LNCAP (cell line): ENCODE results near the gene SETBP1.

Source experiments
- CTCF ChIP-seq: fragments of 450-650 bp; IDR thresholded peaks from 2 replicates; pipeline ENCODE4 v1.5.1; 2017; ENCODE audit warnings: mild to moderate bottlenecking

Gene SETBP1

GRCh38 chr18:45037618-45038017, 356.9 kb downstream of the SETBP1 start:
- TF ChIP-seq CTCF: no peak

GRCh38 chr18:45039376-45039775, 358.7 kb downstream of the SETBP1 start:
- no peak for TF ChIP-seq CTCF

GRCh38 chr18:45040879-45041278, 360.2 kb downstream of the SETBP1 start:
- no peak for TF ChIP-seq CTCF

- TF ChIP-seq CTCF: no peak
Measured at GRCh38 chr18:45044787-45045186, 364.1 kb downstream of the SETBP1 start.

GRCh38 chr18:45046228-45046627, 365.5 kb downstream of the SETBP1 start:
- no peak for TF ChIP-seq CTCF

- no peak for TF ChIP-seq CTCF
Measured at GRCh38 chr18:45046961-45047360, 366.3 kb downstream of the SETBP1 start.

- no peak for TF ChIP-seq CTCF
Measured at GRCh38 chr18:45049578-45050319, 369.1 kb downstream of the SETBP1 start.
